Astrocyte of the spinal cord (primary cell): Measurements from ENCODE around the gene HNRNPD.
"Not testable (repeated sequence)": the region's sequence is repeated elsewhere in the genome, so short reads cannot be mapped to it uniquely, and the experiment has no call there.

Experiments
- DNase-seq: peaks from one replicate; pipeline ENCODE4 v3.0.0; 2011; ENCODE audit warnings: low read depth, low spot score
- H3K4me3 ChIP-seq: 2 replicates; pipeline ENCODE4 v1.5.1; 2011; ENCODE audit warnings: low read depth, mild to moderate bottlenecking, low read length, moderate library complexity
- CTCF ChIP-seq: IDR thresholded peaks from 2 replicates; pipeline ENCODE4 v1.5.1; 2012; ENCODE audit warnings: low read depth, mild to moderate bottlenecking, low read length, inconsistent platforms
- in situ Hi-C: cut with HindIII; loops from 2 replicates; pipeline ENCODE4 v1.10.0; 2017; ENCODE audit warnings: low sequenced_read_pairs

Gene HNRNPD

GRCh38 chr4:82376109-82376508, 2.3 kb upstream of the HNRNPD start:
- no peak for DNase-seq
- in situ Hi-C loops = no loop called here
- no peak overlapping the region for H3K4me3 ChIP-seq
- TF ChIP-seq CTCF = no peak

GRCh38 chr4:82373486-82373815, 340 bp downstream of the HNRNPD start:
- H3K4me3 ChIP-seq = peak overlapping the region; percentile 98
- DNase-seq = no peak
- TF ChIP-seq CTCF = no peak
- in situ Hi-C loops = no loop called here

GRCh38 chr4:82372517-82373485, 990 bp downstream of the HNRNPD start:
- peak overlapping the region; percentile 98 for H3K4me3 ChIP-seq
- in situ Hi-C loops = no loop called here
- DNase-seq = peak; percentile 59

GRCh38 chr4:82371497-82371896, 2.3 kb downstream of the HNRNPD start:
- peak overlapping the region; percentile 98 for H3K4me3 ChIP-seq
- TF ChIP-seq CTCF = no peak
- in situ Hi-C loops = no loop called here
- no peak for DNase-seq

More at GRCh38 chr4:82372517-82373485, 990 bp downstream of the HNRNPD start:
- TF ChIP-seq CTCF = no peak

GRCh38 chr4:82367438-82368097, 6.2 kb downstream of the HNRNPD start:
- TF ChIP-seq CTCF = no peak
- DNase-seq = no peak
- no peak overlapping the region for H3K4me3 ChIP-seq
- in situ Hi-C loops = no loop called here

GRCh38 chr4:82366431-82366830, 7.4 kb downstream of the HNRNPD start:
- DNase-seq, in situ Hi-C loops, H3K4me3 ChIP-seq: not testable (repeated sequence)

GRCh38 chr4:82363896-82364487, 9.8 kb downstream of the HNRNPD start:
- TF ChIP-seq CTCF = no peak
- in situ Hi-C loops = no loop called here
- no peak for DNase-seq
- no peak overlapping the region for H3K4me3 ChIP-seq
